IMR-90 (cell line): ENCODE measurements around the gene DDX10. TPM values are rescaled to one million over a fixed set of nuclear protein-coding genes. Genes with fewer than 3 reads are reported as not detected.

ENCODE experiments used
- ATAC-seq: fragments of 200-7000 bp; cut with Tn5 transposase; 2 replicates; pipeline ENCODE4 v1.9.1; 2020; ENCODE audit warnings: low read depth, mild to moderate bottlenecking, moderate library complexity
- BruUV-seq: library from RNA; stranded (reverse); fragments of 400-500 nt; replicated peaks from 2 replicates; lab custom pipeline; 2021; lab: Mats Ljungman, UMichigan
- CTCF ChIA-PET: fragments of 300-600 bp; formaldehyde crosslinking; extraction: SDS; loops from one replicate; lab custom pipeline; 2021; ENCODE audit warnings: antibody characterized with exemption; lab: Yijun Ruan, JAX
- POLR2A ChIA-PET: fragments of 300-600 bp; sonication (Branson Sonifier 250); formaldehyde crosslinking; loops from one replicate; lab custom pipeline; 2022; ENCODE audit warnings: antibody characterized with exemption; ENCODE audit not compliant: unreplicated experiment; lab: Charles Lee
- DNase-seq: peaks from one replicate; pipeline ENCODE4 v3.0.0; 2013
- H2AFZ ChIP-seq: replicated peaks from 2 replicates; pipeline ENCODE3; 2013; ENCODE audit warnings: low read length, mild to moderate bottlenecking; ENCODE audit not compliant: poor library complexity
- H2AK5ac ChIP-seq: 2 replicates; pipeline ENCODE4 v1.6.1; 2013; ENCODE audit warnings: low read depth, low read length, inconsistent platforms
- H2AK9ac ChIP-seq: replicated peaks from 2 replicates; pipeline ENCODE3; 2013; ENCODE audit warnings: mild to moderate bottlenecking, low read depth, low read length, moderate library complexity; ENCODE audit not compliant: poor library complexity
- H2BK120ac ChIP-seq: 2 replicates; pipeline ENCODE4 v1.6.1; 2013; ENCODE audit warnings: low read depth, low read length, inconsistent platforms
- H2BK15ac ChIP-seq: 3 replicates; pipeline ENCODE4 v1.6.1; 2013; ENCODE audit warnings: low read depth, low read length, inconsistent platforms
- H2BK20ac ChIP-seq: 2 replicates; pipeline ENCODE4 v1.6.1; 2013; ENCODE audit warnings: low read depth, mild to moderate bottlenecking, inconsistent platforms, low read length, moderate library complexity
- H2BK5ac ChIP-seq: 2 replicates; pipeline ENCODE4 v1.6.1; 2013; ENCODE audit warnings: mild to moderate bottlenecking, low read depth, low read length, inconsistent platforms; ENCODE audit not compliant: poor library complexity, severe bottlenecking
- H3K14ac ChIP-seq: replicated peaks from 2 replicates; pipeline ENCODE4 v1.6.1; 2013; ENCODE audit warnings: low read depth, low read length, inconsistent platforms
- H3K18ac ChIP-seq: 2 replicates; pipeline ENCODE4 v1.6.1; 2013; ENCODE audit warnings: low read depth, low read length, control low read depth
- H3K23ac ChIP-seq: 2 replicates; pipeline ENCODE4 v1.6.1; 2013; ENCODE audit warnings: low read depth, low read length, inconsistent platforms
- H3K27ac ChIP-seq: 2 replicates; pipeline ENCODE4 v1.5.1; 2013; ENCODE audit warnings: mild to moderate bottlenecking, control low read depth, low read length; ENCODE audit not compliant: insufficient read depth
- H3K27me3 ChIP-seq: 2 replicates; pipeline ENCODE4 v1.6.1; 2013; ENCODE audit warnings: low read length; ENCODE audit not compliant: control insufficient read depth, insufficient read depth
- H3K36me3 ChIP-seq: 2 replicates; pipeline ENCODE4 v1.6.1; 2013; ENCODE audit warnings: low read length, mixed read lengths; ENCODE audit not compliant: control insufficient read depth, insufficient read depth
- H3K4ac ChIP-seq: 2 replicates; pipeline ENCODE4 v1.6.1; 2013; ENCODE audit warnings: low read depth, low read length, inconsistent platforms
- H3K4me1 ChIP-seq: 2 replicates; pipeline ENCODE4 v1.6.1; 2013; ENCODE audit warnings: low read length, mixed read lengths; ENCODE audit not compliant: control insufficient read depth, insufficient read depth
- H3K4me2 ChIP-seq: 2 replicates; pipeline ENCODE4 v1.6.1; 2013; ENCODE audit warnings: low read depth, mild to moderate bottlenecking, control low read depth, low read length, moderate library complexity
- H3K4me3 ChIP-seq: 2 replicates; pipeline ENCODE4 v1.5.1; 2013; ENCODE audit warnings: low read depth, mild to moderate bottlenecking, control low read depth, low read length, moderate library complexity; ENCODE audit not compliant: insufficient read depth
- H3K56ac ChIP-seq: 2 replicates; pipeline ENCODE4 v1.6.1; 2013; ENCODE audit warnings: low read length, inconsistent platforms; ENCODE audit not compliant: insufficient read depth; ENCODE audit errors: extremely low read depth
- H3K79me1 ChIP-seq, 2 experiments: 2 replicates each; pipeline ENCODE4 v1.6.1; 2013; ENCODE audit warnings: low read length in 2 of 2, inconsistent platforms in 1 of 2, low read depth in 1 of 2
- H3K9ac ChIP-seq: 2 replicates; pipeline ENCODE4 v1.6.1; 2013; ENCODE audit warnings: low read depth, low read length, control low read depth
- H3K9me1 ChIP-seq: 2 replicates; pipeline ENCODE4 v1.6.1; 2013; ENCODE audit warnings: low read length, inconsistent platforms; ENCODE audit not compliant: insufficient read depth
- H3K9me3 ChIP-seq: 2 replicates; pipeline ENCODE4 v1.6.1; 2013; ENCODE audit warnings: low read length; ENCODE audit not compliant: control insufficient read depth, insufficient read depth
- H4K20me1 ChIP-seq: 2 replicates; pipeline ENCODE4 v1.6.1; 2013; ENCODE audit warnings: low read length, inconsistent platforms; ENCODE audit not compliant: insufficient read depth
- H4K5ac ChIP-seq: 2 replicates; pipeline ENCODE4 v1.6.1; 2013; ENCODE audit warnings: mild to moderate bottlenecking, low read depth, low read length, control low read depth
- H4K8ac ChIP-seq, 2 experiments: 2 replicates each; pipeline ENCODE4 v1.6.1; 2013; ENCODE audit warnings: low read depth in 2 of 2, low read length in 2 of 2, control low read depth in 1 of 2, inconsistent platforms in 1 of 2
- H4K91ac ChIP-seq: 2 replicates; pipeline ENCODE4 v1.6.1; 2013; ENCODE audit warnings: low read depth, low read length, inconsistent platforms; ENCODE audit not compliant: insufficient read depth
- BHLHE40 ChIP-seq: fragments of 150-350 bp; IDR thresholded peaks from 2 replicates; pipeline ENCODE4 v1.6.1; 2016; ENCODE audit warnings: mild to moderate bottlenecking, low read depth, low read length
- CHD1 ChIP-seq: IDR thresholded peaks from 2 replicates; pipeline ENCODE4 v1.6.1; 2012; ENCODE audit warnings: low read depth, low read length, improper control_type of control experiment
- CTCF ChIP-seq: conservative IDR thresholded peaks from 2 replicates; pipeline ENCODE4 v1.5.1; 2012; ENCODE audit warnings: mild to moderate bottlenecking, low read depth, low read length, improper control_type of control experiment
- MAFK ChIP-seq: IDR thresholded peaks from 2 replicates; pipeline ENCODE4 v1.6.1; 2012; ENCODE audit warnings: low read depth, low read length, improper control_type of control experiment
- MAZ ChIP-seq: IDR thresholded peaks from 2 replicates; pipeline ENCODE4 v1.6.1; 2012; ENCODE audit warnings: low read depth, mild to moderate bottlenecking, low read length, improper control_type of control experiment, moderate library complexity, borderline replicate concordance
- POLR2A ChIP-seq: IDR thresholded peaks from 2 replicates; pipeline ENCODE4 v1.6.1; 2012; ENCODE audit warnings: mild to moderate bottlenecking, low read depth, low read length
- RCOR1 ChIP-seq: IDR thresholded peaks from 2 replicates; pipeline ENCODE4 v1.6.1; 2012; ENCODE audit warnings: mild to moderate bottlenecking, low read length, improper control_type of control experiment; ENCODE audit not compliant: insufficient replicate concordance
- RFX5 ChIP-seq: IDR thresholded peaks from 2 replicates; pipeline ENCODE4 v1.8.0; 2012; ENCODE audit warnings: low read depth, mild to moderate bottlenecking, low read length, moderate library complexity
- WGBS, 2 experiments: methylation state at CpG; one replicate each; pipeline versions ENCODE4 v1.1.5 to v1.1.7; 2013; ENCODE audit warnings: missing lambda C conversion rate in 2 of 2; ENCODE audit not compliant: insufficient read length in 1 of 2; ENCODE audit errors: extremely low coverage in 2 of 2; 5-methylcytosine and 5-hydroxymethylcytosine counted together
- dilution Hi-C: fragments of 300-500 bp; cut with HindIII; formaldehyde crosslinking; loops from one replicate; pipeline ENCODE4 v1.14.3; 2018; ENCODE audit warnings: low sequenced_read_pairs; ENCODE audit not compliant: unreplicated experiment
- in situ Hi-C: fragments of 300-500 bp; cut with MboI; formaldehyde crosslinking; loops from 3 replicates; pipeline ENCODE4 v1.14.3; 2019; ENCODE audit warnings: low sequenced_read_pairs, inconsistent platforms, mixed read lengths
- intact Hi-C: fragments of 100-400 bp; cut with micrococcal nuclease; formaldehyde crosslinking; loops from 2 replicates; pipeline ENCODE4 v1.10.0; 2022
- polyA plus RNA-seq, 3 experiments: library from polyadenylated mRNA; depleted of rRNA; stranded (reverse); fragments of >200 nt; gene quantifications; 2 replicates each; pipeline ENCODE4 v1.2.3, GENCODE V29; 2012; ENCODE audit warnings: low replicate concordance in 1 of 3
- total RNA-seq: library from RNA; depleted of rRNA; stranded (reverse); fragments of >200 nt; gene quantifications from 2 replicates; pipeline ENCODE4 v1.2.3, GENCODE V29; 2012
- TF ChIP-seq, protein P1 (sequence below): fragments of 150-350 bp; IDR thresholded peaks from 2 replicates; pipeline ENCODE4 v1.6.1; 2017; ENCODE audit warnings: mild to moderate bottlenecking, antibody characterized with exemption, low read length, low read depth

The DDX10 gene
- total and polyA plus RNA-seq, 2 of the 4 experiments (the other 2 are of a cell fraction): 20.0 to 31.9 TPM

DNA sequence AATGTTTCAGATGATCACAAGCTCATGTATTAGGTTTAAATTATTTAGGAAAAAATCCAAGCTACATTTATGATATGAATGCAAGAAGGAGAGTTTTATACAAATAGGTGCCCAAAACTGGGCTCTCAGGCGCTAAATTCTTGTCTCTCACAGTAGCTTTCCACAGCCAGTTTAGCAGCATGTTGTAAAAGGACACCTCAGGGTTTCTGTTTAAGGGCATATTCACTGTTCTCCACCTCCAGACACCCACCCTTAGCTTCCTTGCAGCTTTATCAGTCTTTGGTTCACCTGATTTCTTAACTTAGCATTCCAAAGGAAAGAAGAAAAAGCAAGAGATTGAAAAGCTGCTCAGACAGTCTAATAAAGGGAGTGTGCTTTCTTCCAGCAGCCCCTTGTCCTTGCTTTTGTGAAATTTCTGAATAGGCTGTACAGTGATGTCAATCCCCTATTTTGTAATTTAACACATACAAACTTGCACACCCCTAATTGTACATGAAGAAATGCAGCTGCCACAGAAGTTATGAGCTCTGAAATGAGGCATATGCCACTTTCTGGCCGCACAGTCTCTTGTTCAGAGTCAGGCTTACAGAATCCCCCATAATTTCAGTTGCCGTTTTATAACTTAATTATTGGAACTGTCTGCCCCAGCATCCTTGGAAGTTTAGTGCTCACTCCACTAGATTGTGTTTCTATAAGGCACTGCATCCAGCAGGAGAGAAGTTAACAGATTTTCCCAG is 262.1 kb downstream of the DDX10 start:
- Histone ChIP-seq H3K56ac (peak overlapping the region; percentile 14; the same call in 1 of the 2 replicates), H2AK5ac (0 out of 2 replicates have a peak overlapping the region, but pooled peaks have one; percentile 1), H2AFZ (no peak overlapping the region), H3K9ac (peak overlapping the region; percentile 24; the same call in 1 of the 2 replicates), H3K4me1 (peaks cover 17% of the 10 kb centered on the region), H2BK20ac (peak overlapping the region; percentile 82), H3K27ac (peak overlapping the region; percentile 43; the same call in 1 of the 2 replicates), H2BK120ac (peak overlapping the region; percentile 90), H3K4me3 (no peak overlapping the region), H2BK5ac (peak overlapping the region; percentile 67), H3K9me3 (no peaks in the 10 kb centered on the region), H3K14ac (peak overlapping the region; percentile 39), H3K79me1 (peaks cover 15 to 24% of the 10 kb centered on the region in 2 experiments; a peak in 3 of 4 replicates), H4K91ac (peak overlapping the region; percentile 83), H3K36me3 (0 out of 2 replicates have a peak, but pooled peaks cover 1% of the 10 kb centered on the region), H4K5ac (peak overlapping the region; percentile 4), H3K4ac (peak overlapping the region; percentile 47), H2BK15ac (peak overlapping the region; percentile 87; the same call in 2 of the 3 replicates), H3K9me1 (peaks cover 2% of the 10 kb centered on the region; the same call in 1 of the 2 replicates), H2AK9ac (no peak overlapping the region), H3K18ac (peak overlapping the region; percentile 77; the same call in 1 of the 2 replicates), H4K8ac (peak overlapping the region; percentile 71 to 76), H4K20me1 (no peaks in the 10 kb centered on the region), H3K23ac (peak overlapping the region; percentile 72; the same call in 1 of the 2 replicates), H3K27me3 (no peaks in the 10 kb centered on the region), H3K4me2 (no peak overlapping the region)
- DNase-seq (no peak), ATAC-seq (no peak)
- in situ Hi-C loops (no loop called here), dilution Hi-C loops (no loop called here), intact Hi-C loops (loop anchor here (5.0 kb wide), 2 partner anchors 100 to 140 kb away; no protein-coding TSS in a partner anchor)
- CTCF ChIA-PET: interaction anchor here (0.6 kb wide), 1 partner anchor 229 kb away, joined by 3 read pairs; no protein-coding TSS in a partner anchor
- no TSS peak for BruUV-seq
- POLR2A ChIA-PET: interaction anchor here (0.5 kb wide), 1 partner anchor 96 kb away, joined by 3 read pairs; no protein-coding TSS in a partner anchor
- no peak for TF ChIP-seq RCOR1
- TF ChIP-seq CHD1: no peak
- TF ChIP-seq CTCF: no peak
- TF ChIP-seq POLR2A: no peak
- TF ChIP-seq RFX5: no peak
- TF ChIP-seq MAZ: no peak
- no peak for TF ChIP-seq MAFK
- TF ChIP-seq BHLHE40: no peak
- TF ChIP-seq, protein P1, sequence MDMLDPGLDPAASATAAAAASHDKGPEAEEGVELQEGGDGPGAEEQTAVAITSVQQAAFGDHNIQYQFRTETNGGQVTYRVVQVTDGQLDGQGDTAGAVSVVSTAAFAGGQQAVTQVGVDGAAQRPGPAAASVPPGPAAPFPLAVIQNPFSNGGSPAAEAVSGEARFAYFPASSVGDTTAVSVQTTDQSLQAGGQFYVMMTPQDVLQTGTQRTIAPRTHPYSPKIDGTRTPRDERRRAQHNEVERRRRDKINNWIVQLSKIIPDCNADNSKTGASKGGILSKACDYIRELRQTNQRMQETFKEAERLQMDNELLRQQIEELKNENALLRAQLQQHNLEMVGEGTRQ: no peak
- WGBS, 2 experiments: no CpG with 5 or more reads among the region's 3 CpGs
